Activated CD4-positive, alpha-beta T cell treated with anti-CD3 and anti-CD28 coated beads, Interleukin-2, amount 50 U/mL, for 16 hours (primary cell): ENCODE data around the gene PPP2R2C.

Experiments
- DNase-seq: peaks from one replicate; pipeline ENCODE4 v3.0.0-alpha.2; 2020

Gene PPP2R2C

DNA sequence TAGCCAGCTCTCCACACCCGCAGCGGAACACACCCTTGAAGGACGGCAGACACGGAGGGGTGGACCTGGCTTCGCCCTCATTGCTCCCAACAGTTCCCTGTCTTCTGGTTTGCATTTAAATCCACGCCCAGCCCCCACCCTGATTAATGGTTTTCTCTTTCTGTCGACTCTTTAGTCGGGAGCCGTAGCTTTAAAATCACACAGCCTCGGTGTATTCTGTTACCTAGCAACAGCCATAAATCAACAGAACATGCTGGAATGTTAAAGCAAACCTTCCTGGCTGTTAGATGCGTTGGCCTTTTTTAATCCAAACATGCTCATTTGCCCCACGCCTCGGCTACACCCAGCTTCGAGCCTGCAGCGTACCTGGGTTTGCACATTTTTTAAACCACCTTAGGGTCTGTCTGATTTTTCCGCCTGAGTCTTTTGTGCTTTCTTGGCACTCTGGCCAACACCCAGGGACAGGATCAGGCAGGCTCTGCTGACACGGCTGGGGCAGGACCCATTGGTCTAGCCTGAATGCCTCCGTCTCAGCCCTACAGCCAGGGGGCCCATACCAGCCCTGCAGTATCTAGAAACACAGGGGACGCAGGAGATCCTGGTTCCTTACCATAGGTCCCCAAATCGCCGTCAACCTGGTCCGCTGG is 21.4 kb upstream of the PPP2R2C start:
- no peak for DNase-seq

DNA sequence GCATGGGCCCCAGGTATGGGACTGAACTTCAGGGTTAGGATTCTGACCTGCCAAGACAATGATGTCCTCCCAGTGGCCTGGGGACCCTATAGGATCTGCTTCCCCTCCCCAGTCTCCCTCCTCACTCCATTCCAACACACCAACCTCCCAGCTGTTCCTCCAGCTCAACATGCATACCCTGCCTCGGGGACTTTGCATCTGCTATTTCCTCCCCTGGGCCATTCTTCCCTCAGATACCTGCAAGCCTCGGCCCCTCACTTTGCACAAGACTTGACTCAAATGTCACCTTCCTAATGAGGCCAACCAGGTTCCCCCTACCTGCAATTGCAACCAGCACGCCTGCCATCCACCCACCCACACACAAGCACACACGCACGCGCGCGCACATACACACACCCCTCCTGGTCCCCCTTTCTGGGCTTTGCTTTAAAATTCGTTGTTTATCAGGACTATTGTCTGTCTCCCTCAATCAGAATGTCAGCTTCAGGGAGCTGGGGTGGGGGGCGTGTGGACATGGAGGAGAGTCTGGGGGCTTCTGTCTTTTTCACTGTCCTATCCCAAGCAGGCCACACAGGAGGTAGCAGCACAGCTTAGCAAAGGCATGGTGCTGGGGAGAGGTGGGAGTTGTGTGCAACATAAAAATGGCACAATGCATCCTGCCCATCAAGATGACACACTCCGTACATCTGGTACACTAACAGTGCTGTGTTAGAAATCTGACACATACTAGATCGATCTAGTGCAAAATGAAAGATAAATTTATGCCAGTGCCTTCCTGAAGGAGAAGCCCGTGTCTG is 20.6 kb upstream of the PPP2R2C start:
- no peak for DNase-seq

DNA sequence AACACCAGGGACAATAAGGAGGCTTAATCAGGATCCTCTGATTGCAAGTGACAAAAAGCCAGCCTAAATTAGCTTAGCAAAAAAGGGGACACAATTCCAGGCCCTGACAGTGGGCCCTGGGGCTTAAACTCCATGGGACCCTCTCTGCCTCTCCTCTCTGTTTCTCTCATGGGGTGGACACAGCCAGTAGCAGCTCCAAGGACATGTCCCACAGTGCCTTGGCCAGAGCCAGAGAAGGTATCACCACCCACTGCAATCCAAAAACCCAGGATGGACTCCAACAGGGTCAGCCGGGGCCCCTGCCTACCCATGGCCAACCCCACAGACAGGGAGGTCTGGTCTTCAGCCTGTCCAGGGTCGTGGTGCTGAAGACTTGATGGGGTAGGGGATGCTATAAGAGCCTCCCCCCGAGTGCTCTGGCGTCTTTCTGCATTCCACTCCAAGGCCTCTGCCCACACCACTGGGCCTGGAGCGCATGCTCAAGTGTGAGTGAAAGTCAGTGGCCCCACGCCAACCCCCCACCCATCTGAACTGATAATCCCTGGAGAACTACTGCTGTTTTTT is 19.7 kb upstream of the PPP2R2C start:
- no peak for DNase-seq

DNA sequence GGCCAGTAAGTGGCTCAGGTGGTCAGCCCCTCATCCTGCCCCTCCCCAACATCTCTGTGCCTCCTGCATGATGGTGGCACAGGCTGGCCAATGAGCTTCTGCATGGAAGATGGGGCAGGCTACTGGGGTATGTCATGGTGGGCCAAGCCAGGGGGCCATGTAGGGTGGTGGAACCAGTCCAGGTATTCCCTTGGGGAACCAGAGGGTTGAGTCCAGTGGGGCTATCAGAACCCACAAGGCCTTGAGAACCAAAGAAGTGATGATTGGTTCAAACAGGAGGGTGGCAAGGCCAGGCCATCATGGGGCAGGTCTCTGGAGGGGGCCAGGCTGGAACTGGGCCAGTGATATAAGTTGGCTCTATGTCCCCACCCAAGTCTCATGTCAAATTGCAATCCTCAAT is 18.8 kb upstream of the PPP2R2C start:
- DNase-seq, result no peak

DNA sequence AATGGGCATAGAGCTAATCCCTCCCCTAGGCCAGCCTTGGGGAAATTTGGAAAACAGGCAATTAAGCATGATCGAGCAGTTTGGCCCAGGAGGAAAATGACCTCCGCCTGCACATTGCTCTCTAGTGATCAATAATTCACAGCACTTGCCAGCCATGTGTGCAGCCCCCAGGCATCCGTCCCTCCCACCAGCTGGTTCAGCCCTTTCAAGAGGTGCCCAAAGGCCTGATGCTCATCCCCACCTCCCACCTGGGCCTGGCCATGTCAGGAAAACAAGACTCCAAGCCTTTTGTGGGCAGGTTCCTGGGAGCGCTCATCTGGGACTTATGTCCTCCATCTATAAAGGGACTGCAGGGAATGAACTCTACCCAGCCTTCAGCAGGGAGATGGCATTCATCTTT is 17.5 kb upstream of the PPP2R2C start:
- DNase-seq, result no peak

DNA sequence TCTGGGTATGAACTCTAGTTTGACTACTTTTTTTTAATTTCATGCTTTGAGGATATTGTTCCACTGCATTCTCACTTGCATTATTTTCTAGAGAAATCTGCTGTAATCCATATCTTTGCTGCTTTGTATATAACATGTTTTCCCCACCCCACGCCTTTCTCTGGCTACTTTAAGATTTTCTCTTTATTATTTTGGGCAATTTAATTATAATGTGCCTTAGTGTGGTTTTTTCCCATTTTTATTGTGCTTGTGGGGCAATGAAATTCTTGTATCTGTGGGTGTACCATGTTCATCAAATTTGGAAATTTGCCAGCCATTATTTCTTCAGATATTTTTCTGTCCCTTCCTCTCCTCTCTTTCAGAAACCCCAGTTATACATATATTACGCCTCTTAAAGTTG is 15.1 kb upstream of the PPP2R2C start:
- DNase-seq, result no peak

DNA sequence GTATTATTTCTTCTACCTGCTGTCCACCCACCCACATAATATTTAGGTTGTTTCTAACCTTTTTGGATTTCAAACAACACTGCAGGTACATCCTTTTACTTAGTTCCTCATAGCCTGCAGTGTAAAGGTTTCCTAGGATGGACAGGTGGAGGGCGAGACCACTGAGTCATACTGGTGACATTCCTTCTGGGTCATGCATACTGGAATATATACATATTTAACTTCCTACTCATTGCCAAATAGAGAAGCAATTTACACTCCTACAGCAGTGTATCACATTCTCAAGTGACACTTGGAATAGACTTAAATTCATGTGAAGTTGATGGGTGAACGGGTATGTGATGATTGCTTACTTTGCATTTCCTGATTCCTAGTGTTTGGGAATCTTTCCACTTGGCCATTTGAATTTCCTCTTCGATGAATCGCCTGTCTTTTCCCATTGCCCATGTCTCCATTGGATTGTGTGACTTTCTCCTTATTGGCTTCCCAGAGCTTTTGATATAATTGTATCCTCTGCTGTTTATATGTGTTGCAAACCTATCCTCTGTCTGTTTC is 8.2 kb upstream of the PPP2R2C start:
- DNase-seq, result no peak

DNA sequence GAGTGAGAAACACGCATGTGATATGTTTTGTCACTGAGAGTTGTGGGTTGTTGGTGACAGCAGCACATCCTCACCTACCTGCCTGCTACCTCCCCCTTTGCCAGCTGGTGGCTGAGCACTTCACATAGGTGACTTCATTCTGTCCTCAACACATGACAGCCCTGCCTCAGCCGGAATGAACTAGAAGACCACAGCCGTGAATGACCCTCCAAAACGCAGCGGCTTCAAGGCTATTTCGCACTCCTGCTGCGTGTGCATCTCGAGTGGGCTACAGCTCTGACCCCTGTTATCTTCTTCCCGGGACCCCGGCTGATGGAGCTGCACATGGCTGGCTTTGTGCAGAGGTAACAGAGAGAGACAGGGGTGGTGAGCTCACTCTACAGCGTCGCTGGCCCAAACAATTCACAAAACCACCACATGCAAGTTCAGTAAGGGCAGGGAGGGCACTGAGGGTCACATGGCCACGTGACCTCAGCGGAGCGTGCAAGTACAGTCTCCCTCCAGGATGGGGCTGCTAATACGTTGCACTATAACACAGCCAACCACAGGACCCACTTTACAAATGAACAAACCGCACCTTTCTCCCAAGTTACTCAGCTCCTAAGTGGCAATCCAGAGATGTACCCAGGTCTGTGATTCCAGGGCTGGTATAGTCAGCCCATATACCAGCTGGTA is 6.3 kb upstream of the PPP2R2C start:
- DNase-seq, result no peak

DNA sequence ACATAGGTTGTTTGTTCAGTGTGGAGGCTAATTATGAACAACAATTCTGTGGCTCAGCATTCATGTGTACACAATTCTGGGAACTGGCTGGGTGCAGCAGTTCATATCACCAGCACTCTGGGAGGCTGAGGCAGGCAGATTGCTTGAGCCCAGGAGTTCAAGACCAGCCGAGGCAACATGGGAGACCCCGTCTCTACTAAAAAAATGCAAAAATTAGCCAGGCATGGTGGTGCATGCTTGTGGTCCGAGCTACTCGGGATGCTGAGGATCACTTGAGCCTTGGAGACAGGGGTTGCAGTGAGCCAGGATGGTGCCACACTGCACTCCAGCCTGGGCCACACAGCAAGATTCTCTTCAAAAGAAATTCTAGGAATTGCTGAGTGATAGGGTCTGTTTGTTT is 4.5 kb upstream of the PPP2R2C start:
- no peak for DNase-seq

DNA sequence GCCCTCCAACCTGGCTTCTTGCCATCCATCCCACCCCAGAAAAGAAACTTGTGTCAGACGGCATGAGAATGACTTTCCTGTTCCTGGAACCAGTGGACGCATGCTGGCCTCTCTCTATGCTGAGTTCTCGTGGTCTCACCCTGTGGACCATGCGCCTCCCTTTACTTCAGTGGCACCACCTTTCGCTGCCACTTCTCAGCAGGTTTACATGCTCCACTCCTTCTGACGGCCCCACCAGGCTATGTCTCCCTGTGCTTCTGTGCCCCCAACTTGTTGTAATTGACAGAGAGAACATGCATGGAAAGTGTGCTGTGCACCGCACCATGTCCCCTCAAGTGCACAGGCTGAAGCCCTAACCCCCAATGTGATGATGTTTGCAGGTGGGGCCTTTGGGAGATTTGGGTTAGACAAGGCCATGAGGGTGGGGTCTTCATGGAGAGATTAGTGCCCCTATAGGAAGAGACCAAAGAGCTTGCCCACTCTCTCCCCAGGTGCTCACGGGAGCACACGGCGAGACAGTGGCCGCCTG is 3.1 kb upstream of the PPP2R2C start:
- no peak for DNase-seq

DNA sequence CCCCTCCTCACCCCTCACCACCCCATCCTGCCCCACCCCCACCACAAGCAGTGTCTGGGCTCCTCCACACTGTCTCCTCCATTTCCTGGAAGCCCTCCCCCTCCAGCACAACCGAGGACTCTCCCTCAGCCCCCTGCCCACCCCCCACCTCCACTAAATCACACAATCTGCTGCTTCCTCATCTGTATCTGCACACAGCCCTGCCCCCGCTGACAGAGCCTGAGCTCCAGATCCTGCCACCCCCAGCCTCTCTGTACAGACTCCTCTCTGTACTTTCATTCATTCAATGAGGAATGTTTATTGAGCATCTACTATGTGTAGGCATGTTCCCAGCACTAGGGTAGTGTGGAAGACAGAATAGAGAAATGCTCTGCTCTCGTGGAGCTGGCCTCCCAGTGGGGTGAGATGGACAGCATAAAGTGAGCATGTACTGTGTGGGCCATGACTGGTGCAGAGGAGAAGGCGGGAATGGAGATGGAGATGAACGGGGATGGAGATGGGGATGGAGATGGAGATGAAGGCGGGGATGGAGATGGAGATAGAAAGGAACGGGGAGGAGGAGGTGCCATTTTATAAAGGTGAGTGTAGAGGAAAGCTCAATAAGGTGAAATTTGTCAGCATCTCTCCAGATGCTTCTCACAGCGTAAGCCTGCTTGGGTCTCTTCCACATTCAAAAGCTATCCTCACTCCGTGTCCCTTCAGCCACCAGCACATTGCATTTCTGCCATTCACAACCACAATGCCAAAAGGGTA is 2.5 kb upstream of the PPP2R2C start:
- DNase-seq, result no peak

DNA sequence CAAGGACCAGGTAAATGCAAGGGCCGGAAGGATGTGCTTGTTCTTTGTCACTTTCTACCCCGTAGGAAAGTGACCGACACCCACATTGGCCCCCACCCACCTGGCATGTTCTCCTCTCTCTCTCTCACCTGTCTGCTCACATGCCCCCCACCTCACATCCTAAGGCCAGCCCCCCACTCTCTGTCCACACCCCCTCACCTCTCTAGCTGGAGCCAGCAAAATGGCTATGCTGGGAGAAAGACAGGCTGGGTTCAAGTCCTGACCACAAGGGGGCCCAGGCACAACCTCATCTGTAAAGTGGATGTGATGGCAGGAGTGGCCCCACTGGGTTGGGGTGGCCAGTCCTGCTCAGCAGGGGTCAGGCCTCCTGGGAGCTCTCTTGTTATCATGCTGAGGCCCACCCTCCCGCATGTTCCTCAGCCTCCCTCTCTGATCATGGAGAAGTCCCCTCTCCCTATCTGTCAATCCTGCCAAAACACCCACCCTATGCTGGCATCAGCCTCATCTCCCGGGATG is 1.7 kb upstream of the PPP2R2C start:
- no peak for DNase-seq

DNA sequence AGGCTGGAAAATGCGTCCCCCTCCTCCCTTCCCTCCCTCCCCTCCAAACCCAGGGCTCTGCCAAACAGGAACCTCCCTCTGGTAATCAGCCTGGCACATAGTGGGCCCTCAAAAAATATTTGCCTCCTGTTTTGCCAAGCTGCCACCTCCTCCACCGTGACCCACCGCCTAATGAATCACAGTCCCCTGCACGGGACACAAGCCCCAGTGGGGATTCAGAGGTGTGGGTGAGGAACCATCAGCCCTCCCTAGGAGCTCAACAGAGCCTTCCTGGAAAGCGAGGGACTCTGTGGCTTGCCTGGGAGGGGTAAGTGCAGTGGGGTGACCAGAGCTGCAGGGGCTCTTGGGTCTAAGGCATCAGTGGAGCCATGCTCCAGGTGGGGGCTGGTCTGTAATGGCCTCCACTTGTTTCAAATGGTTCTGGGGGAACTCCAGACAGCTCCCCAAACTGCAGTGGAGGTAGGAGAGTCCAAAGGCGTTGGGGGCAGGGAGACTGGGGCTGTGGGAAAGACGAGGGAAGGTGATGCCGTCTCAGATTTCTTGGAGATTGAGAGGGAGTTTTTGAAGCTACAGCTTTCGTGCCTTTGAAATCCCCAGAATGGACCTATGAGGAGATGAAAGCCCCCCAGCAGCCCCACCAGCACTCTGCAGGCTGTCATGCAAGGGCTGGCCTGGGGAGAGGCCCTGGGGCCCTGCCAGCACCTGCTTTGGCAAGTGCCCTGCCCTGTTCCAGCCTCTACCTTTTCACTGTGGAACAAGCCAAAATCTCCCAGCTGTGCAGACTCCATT is 1.0 kb upstream of the PPP2R2C start:
- DNase-seq, result no peak

DNA sequence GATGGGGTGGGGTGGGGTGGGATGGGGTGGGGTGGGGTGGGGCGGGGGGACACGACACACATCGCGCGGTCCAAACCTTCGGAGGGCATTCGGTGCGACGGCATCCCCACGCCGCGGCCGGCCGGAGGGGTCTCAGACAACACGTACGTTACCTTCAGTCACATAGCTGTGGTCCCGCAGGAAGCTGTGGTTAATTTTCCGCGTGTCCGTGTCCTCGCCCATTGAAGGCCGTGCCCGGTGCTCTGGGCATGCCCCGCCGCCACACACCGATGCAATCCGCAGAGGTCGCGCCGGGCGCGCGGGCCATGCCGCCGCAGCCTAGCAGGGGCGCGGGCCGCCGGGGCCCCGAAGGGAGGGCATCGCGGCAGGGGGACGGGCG is 417 bp downstream of the PPP2R2C start:
- no peak for DNase-seq

DNA sequence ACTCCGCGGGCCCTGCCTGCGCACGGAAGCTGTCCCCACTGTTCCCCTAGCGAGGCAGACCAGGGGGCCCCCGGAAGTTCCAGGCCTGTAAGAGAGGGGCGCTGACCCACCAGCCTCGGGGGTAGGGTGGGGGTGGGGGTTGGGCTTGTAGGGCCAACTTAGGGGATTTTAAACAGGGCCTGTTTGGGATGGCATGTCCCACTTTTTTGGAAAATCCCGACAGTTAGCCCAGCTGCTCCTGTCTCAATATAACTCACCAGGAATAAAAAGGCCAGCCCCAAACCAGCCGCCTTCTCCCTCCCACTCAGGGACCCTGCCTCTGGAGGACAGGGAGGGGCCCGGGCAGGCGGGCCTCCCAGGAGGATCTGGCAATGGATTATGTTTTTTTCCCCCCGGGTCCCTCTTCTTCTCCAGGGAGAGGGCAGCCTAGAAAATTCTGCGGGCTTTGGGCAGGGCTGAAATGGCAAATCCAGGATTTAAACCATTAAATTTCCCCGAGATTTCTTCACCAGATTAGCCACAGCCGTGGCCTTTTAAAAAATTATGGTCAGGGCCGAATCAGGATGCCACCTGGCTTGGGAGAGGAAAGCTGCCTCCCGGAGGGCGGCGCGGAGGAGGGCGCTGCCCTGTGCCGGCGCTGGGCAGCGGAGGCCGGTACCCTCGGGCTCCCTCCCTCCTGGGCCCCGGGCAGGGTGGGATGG is 957 bp downstream of the PPP2R2C start:
- DNase-seq, result no peak

DNA sequence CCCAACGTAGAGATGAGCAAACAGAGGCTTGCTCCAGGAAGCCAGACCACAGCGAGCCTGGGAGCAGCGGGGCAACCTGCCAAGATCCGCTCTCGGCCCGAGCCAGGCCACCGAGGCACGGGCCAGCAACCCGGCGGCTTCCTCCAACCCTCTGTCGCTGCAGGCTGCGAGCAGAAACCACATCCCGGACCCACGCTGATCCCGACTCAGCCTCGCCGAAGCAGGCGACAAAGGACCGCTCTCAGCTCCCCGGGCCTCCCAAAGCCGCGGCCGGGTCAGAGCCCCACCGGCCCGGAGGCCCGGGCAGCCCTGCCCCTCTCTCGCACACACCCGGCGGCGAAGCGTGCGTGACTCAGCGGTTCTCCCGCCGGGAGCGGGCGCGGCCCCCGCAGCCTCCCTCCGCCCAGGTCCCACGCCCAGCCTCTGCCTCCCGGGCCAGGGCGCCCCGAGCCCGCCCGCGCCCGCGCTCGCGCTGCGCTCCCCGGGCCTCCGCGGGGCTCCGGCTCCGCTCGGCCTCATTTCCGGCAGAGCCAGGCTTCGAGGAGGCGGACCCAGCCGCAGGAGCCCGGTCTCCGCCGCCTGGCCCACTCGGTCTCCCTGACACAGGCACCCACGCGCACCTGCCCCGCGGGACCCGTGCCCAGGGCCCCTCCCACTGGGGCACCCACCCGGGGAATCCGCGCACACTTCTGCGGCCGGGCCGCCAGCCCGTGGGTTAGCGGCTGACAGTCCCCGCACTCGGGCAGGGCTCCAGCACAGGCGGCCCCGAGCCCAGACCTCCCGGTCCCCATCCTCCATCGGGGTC is 1.7 kb downstream of the PPP2R2C start:
- DNase-seq, result no peak

DNA sequence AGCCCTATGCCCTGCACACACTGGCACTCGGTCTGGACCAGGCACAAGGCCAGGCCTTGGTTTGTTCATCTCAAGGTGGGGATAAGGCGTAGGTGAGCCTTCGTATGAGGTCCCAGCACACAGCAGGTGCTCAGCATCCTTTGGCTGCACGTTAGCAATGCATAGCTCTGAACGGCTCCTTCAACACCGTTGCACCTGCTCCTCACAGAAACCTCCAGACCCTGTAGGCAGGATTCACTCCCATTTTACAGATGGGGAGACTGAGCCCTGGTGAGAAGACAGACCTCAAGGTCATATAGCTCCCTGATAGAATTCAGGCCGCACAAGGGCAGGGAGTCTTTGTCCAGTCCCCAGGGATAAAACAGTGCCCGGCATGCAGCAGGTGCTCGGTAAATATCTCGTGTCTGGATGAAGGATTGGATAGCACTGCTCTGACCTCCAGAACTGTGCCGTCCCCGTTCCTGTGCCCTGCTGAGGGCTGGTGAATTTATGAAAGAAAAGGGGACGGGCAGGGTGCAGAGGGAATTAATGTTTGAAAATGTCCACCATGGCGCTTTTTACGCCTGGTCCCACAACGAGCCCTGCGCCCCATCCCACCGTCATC is 2.4 kb downstream of the PPP2R2C start:
- DNase-seq, result no peak

DNA sequence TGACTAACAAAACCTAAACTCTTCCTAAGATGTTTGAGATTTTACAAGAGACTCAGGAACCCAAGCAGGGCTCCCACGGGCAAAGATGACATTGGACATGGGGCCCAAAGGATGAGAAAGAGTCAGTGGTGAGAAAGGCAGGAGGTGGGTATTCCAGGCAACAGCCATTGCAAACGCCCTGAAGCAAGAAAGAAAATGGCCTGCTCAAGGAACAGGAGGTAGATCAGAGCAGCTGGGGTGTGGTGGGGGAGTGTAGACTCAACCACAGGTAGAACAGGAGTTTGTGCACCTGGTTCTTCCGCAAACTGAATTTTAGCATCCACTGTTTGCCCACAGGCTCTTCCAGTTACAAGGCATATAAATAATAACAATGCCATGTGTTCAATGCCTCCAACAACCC is 3.3 kb downstream of the PPP2R2C start:
- DNase-seq, result no peak

DNA sequence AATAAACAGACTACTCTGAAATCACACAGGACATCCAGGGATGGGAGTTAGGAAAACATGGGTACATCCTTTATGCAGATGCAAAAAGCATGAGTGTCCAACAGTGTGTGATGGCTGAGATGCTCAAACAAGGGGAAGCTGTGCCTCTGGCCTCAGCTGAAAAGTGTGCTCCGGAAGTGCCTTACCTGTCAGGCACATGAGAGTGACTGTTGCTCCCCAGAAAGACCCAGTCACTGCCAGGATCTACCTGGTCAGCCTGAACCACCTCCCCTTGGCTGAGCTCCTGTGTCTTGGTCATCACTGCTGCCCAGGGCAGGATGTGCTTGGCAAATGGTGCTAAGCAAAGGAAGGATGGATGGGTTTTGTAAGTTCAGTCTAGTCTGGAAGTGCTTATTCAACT is 4.0 kb downstream of the PPP2R2C start:
- no peak for DNase-seq

DNA sequence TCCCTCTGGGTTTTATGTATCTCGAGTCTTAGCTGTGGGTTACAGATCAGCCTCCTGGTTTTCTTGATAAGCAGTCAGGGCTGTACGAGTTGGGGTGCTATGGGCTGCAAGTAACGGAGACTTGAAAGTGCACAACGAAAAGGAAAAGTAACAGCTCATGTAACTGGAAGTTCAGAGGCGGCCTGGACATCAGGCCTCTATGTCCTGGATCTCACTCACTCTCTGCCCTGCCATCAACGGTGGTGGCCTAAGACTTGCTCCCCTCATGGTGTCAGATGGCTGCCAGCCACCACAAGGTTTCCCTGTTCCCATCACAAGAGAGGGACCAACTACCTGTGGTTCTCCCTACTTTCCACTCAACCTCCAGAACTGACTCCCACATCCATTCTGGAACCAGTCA is 4.8 kb downstream of the PPP2R2C start:
- DNase-seq, result no peak
